Measurements from ENCODE around the gene CRIP1. TPM values are rescaled to one million over a fixed set of nuclear protein-coding genes. Genes with fewer than 3 reads are reported as not detected.

The CRIP1 gene
- total RNA-seq, 1 experiment from 2014 or later, result 0.39 TPM

GRCh38 chr14:105471297-105471821, 15.3 kb upstream of the CRIP1 start:
- H3K27ac ChIP-seq, result no peak overlapping the region
- peaks cover 22% of the 10 kb centered on the region for H3K4me1 ChIP-seq (replicated peaks)
- no peak overlapping the region for H3K4me3 ChIP-seq
- no peak for DNase-seq (ENCODE audit: low read depth in 1 of 2, low spot score in 2 of 2)
- no peaks in the 10 kb centered on the region for H3K9me3 ChIP-seq (replicated peaks)
- peaks cover 21% of the 10 kb centered on the region for H3K27me3 ChIP-seq (replicated peaks)
- peaks cover 19% of the 10 kb centered on the region for H3K36me3 ChIP-seq

- Histone ChIP-seq H3K4me1 (replicated peaks) (peaks cover 22% of the 10 kb centered on the region), H3K36me3 (peaks cover 14% of the 10 kb centered on the region; the same call in 1 of the 2 replicates), H3K4me3 (no peak overlapping the region), H3K27me3 (replicated peaks) (peaks cover 26% of the 10 kb centered on the region), H3K27ac (no peak overlapping the region), H3K9me3 (replicated peaks) (no peaks in the 10 kb centered on the region)
- DNase-seq (ENCODE audit: low read depth in 1 of 2, low spot score in 2 of 2), result no peak
Observed at GRCh38 chr14:105471823-105472485, 14.7 kb upstream of the CRIP1 start.

GRCh38 chr14:105472486-105472991, 14.1 kb upstream of the CRIP1 start:
- Histone ChIP-seq H3K27me3 (replicated peaks) (peaks cover 26% of the 10 kb centered on the region), H3K36me3 (peaks cover 8% of the 10 kb centered on the region; the same call in 1 of the 2 replicates), H3K9me3 (replicated peaks) (no peaks in the 10 kb centered on the region), H3K4me3 (no peak overlapping the region), H3K27ac (no peak overlapping the region), H3K4me1 (replicated peaks) (peaks cover 22% of the 10 kb centered on the region)
- no peak for DNase-seq (ENCODE audit: low read depth in 1 of 2, low spot score in 2 of 2)

- Histone ChIP-seq H3K27me3 (replicated peaks) (peaks cover 26% of the 10 kb centered on the region), H3K36me3 (peaks cover 5% of the 10 kb centered on the region; the same call in 1 of the 2 replicates), H3K4me3 (no peak overlapping the region), H3K4me1 (replicated peaks) (peaks cover 22% of the 10 kb centered on the region), H3K27ac (no peak overlapping the region), H3K9me3 (replicated peaks) (no peaks in the 10 kb centered on the region)
- DNase-seq (ENCODE audit: low read depth in 1 of 2, low spot score in 2 of 2), result no peak
Observed at GRCh38 chr14:105473033-105473676, 13.5 kb upstream of the CRIP1 start.

GRCh38 chr14:105473677-105474482, 12.8 kb upstream of the CRIP1 start:
- Histone ChIP-seq H3K4me1 (replicated peaks) (peaks cover 22% of the 10 kb centered on the region), H3K27ac (no peak overlapping the region)
- DNase-seq (ENCODE audit: low read depth in 1 of 2, low spot score in 2 of 2), result peak; percentile 51 to 84

GRCh38 chr14:105474483-105475268, 12.0 kb upstream of the CRIP1 start, which contains the start of gene CRIP2:
TSS of gene CRIP2 (plus strand) at chr14:105474821. CDS start at chr14:105474863, 42 bp downstream.
- no peak for DNase-seq (ENCODE audit: low read depth in 1 of 2, low spot score in 2 of 2)
- H3K4me3 ChIP-seq, result peak within 1 kb of the TSS; percentile 40
- peaks cover 22% of the 10 kb centered on the region for H3K4me1 ChIP-seq (replicated peaks)
- no peak within 1 kb of the TSS for H3K27ac ChIP-seq
- H3K36me3 ChIP-seq, result no peaks in the 10 kb centered on the region
- no peaks in the 10 kb centered on the region for H3K9me3 ChIP-seq (replicated peaks)
- H3K27me3 ChIP-seq (replicated peaks), result peaks cover 26% of the 10 kb centered on the region

More at GRCh38 chr14:105473677-105474482, 12.8 kb upstream of the CRIP1 start:
- no peaks in the 10 kb centered on the region for H3K9me3 ChIP-seq (replicated peaks)
- no peaks in the 10 kb centered on the region for H3K36me3 ChIP-seq
- peak overlapping the region; percentile 40 for H3K4me3 ChIP-seq
- peaks cover 26% of the 10 kb centered on the region for H3K27me3 ChIP-seq (replicated peaks)

- H3K4me1 ChIP-seq (replicated peaks), result peaks cover 24% of the 10 kb centered on the region
- peaks cover 26% of the 10 kb centered on the region for H3K27me3 ChIP-seq (replicated peaks)
- H3K27ac ChIP-seq, result no peak overlapping the region
- H3K36me3 ChIP-seq, result no peaks in the 10 kb centered on the region
- H3K4me3 ChIP-seq, result peak overlapping the region; percentile 40
- DNase-seq (ENCODE audit: low read depth in 1 of 2, low spot score in 2 of 2), result no peak
- H3K9me3 ChIP-seq (replicated peaks), result no peaks in the 10 kb centered on the region
Observed at GRCh38 chr14:105475269-105476096, 11.2 kb upstream of the CRIP1 start.

- no peak for DNase-seq (ENCODE audit: low read depth in 1 of 2, low spot score in 2 of 2)
- Histone ChIP-seq H3K36me3 (no peaks in the 10 kb centered on the region), H3K9me3 (replicated peaks) (no peaks in the 10 kb centered on the region), H3K27me3 (replicated peaks) (peaks cover 26% of the 10 kb centered on the region), H3K4me1 (replicated peaks) (peaks cover 31% of the 10 kb centered on the region), H3K27ac (no peak overlapping the region), H3K4me3 (no peak overlapping the region)
Observed at GRCh38 chr14:105476097-105476830, 10.4 kb upstream of the CRIP1 start.

- no peak overlapping the region for H3K4me3 ChIP-seq
- DNase-seq (ENCODE audit: low read depth in 1 of 2, low spot score in 2 of 2), result no peak
- peaks cover 39% of the 10 kb centered on the region for H3K4me1 ChIP-seq (replicated peaks)
- H3K36me3 ChIP-seq, result no peaks in the 10 kb centered on the region
- H3K27ac ChIP-seq, result no peak overlapping the region
- no peaks in the 10 kb centered on the region for H3K9me3 ChIP-seq (replicated peaks)
- peaks cover 26% of the 10 kb centered on the region for H3K27me3 ChIP-seq (replicated peaks)
Observed at GRCh38 chr14:105476831-105477659, 9.6 kb upstream of the CRIP1 start.

- DNase-seq (ENCODE audit: low read depth in 1 of 2, low spot score in 2 of 2), result no peak
- Histone ChIP-seq H3K4me3 (no peak overlapping the region), H3K27me3 (replicated peaks) (peaks cover 26% of the 10 kb centered on the region), H3K36me3 (no peaks in the 10 kb centered on the region), H3K9me3 (replicated peaks) (no peaks in the 10 kb centered on the region), H3K4me1 (replicated peaks) (peaks cover 44% of the 10 kb centered on the region), H3K27ac (no peak overlapping the region)
Observed at GRCh38 chr14:105477660-105478397, 8.9 kb upstream of the CRIP1 start.
